Neuronal stem cell (in vitro differentiated cells): ENCODE data around the gene NPM1.
A peak's percentile ranks its signal among the peaks of the same experiment; 100 is the strongest.
"Not testable (repeated sequence)": the region's sequence is repeated elsewhere in the genome, so short reads cannot be mapped to it uniquely, and the experiment has no call there.

Source experiments
- DNase-seq: peaks from one replicate; pipeline ENCODE4 v3.0.0-alpha.2; 2013; ENCODE audit warnings: low spot score
- H2AFZ ChIP-seq: one replicate; pipeline ENCODE4 v1.6.1; 2013; ENCODE audit warnings: mild to moderate bottlenecking, low read length, inconsistent platforms
- H2AK5ac ChIP-seq: 2 replicates; pipeline ENCODE4 v1.6.1; 2013; ENCODE audit warnings: low read depth, mild to moderate bottlenecking, inconsistent platforms, low read length, moderate library complexity, mixed read lengths
- H2BK120ac ChIP-seq: 2 replicates; pipeline ENCODE4 v1.6.1; 2013; ENCODE audit warnings: low read depth, mild to moderate bottlenecking, inconsistent platforms, low read length, moderate library complexity, mixed read lengths
- H2BK12ac ChIP-seq: one replicate; pipeline ENCODE4 v1.6.1; 2013; ENCODE audit warnings: low read length, inconsistent platforms
- H2BK15ac ChIP-seq: 2 replicates; pipeline ENCODE4 v1.6.1; 2013; ENCODE audit warnings: mild to moderate bottlenecking, low read length, inconsistent platforms, mixed read lengths
- H2BK5ac ChIP-seq: one replicate; pipeline ENCODE4 v1.6.1; 2013; ENCODE audit warnings: inconsistent platforms, mild to moderate bottlenecking, low read length, moderate library complexity
- H3K14ac ChIP-seq: one replicate; pipeline ENCODE4 v1.6.1; 2013; ENCODE audit warnings: low read length, inconsistent platforms
- H3K18ac ChIP-seq: 2 replicates; pipeline ENCODE4 v1.6.1; 2013; ENCODE audit warnings: low read length, inconsistent platforms
- H3K23ac ChIP-seq: 2 replicates; pipeline ENCODE4 v1.6.1; 2013; ENCODE audit warnings: low read depth, mild to moderate bottlenecking, mixed read lengths, low read length, inconsistent platforms; ENCODE audit not compliant: poor library complexity
- H3K27ac ChIP-seq: replicated peaks from 3 replicates; pipeline ENCODE4 v1.5.1; 2013; ENCODE audit warnings: low read length, inconsistent platforms
- H3K27me3 ChIP-seq, 3 experiments: 2 replicates each; pipeline ENCODE4 v1.6.1; 2013; ENCODE audit warnings: low read length in 3 of 3, mild to moderate bottlenecking in 2 of 3, inconsistent platforms in 1 of 3, low read depth in 1 of 3, mixed read lengths in 1 of 3, moderate library complexity in 1 of 3; ENCODE audit not compliant: control insufficient read depth in 3 of 3, insufficient read depth in 3 of 3
- H3K36me3 ChIP-seq, 2 donors: replicated peaks in 1 of 2; 2 replicates each; pipeline ENCODE4 v1.6.1; 2013; ENCODE audit warnings: low read length in 2 of 2; ENCODE audit not compliant: control insufficient read depth in 2 of 2, insufficient read depth in 2 of 2
- H3K4ac ChIP-seq: 2 replicates; pipeline ENCODE4 v1.6.1; 2013; ENCODE audit warnings: inconsistent platforms, mild to moderate bottlenecking, low read length, moderate library complexity
- H3K4me1 ChIP-seq, 2 donors: 1 replicate in 1 of 2; 2 replicates in 1 of 2; pipeline ENCODE4 v1.6.1; 2013; ENCODE audit warnings: low read length in 2 of 2, low read depth in 1 of 2; ENCODE audit not compliant: control insufficient read depth in 2 of 2, insufficient read depth in 1 of 2
- H3K4me2 ChIP-seq: one replicate; pipeline ENCODE4 v1.6.1; 2013; ENCODE audit warnings: mild to moderate bottlenecking, low read length, inconsistent platforms; ENCODE audit not compliant: insufficient read depth, poor library complexity, severe bottlenecking
- H3K4me3 ChIP-seq, 2 donors: 2 replicates each; pipeline ENCODE4 v1.5.1; 2013; ENCODE audit warnings: low read length in 2 of 2, mild to moderate bottlenecking in 2 of 2, inconsistent platforms in 1 of 2, moderate library complexity in 1 of 2
- H3K79me1 ChIP-seq: one replicate; pipeline ENCODE4 v1.6.1; 2013; ENCODE audit warnings: low read depth, mild to moderate bottlenecking, inconsistent platforms, low read length, moderate library complexity
- H3K9ac ChIP-seq: one replicate; pipeline ENCODE4 v1.6.1; 2013; ENCODE audit warnings: mild to moderate bottlenecking, low read depth, low read length, inconsistent platforms; ENCODE audit not compliant: poor library complexity
- H3K9me3 ChIP-seq, 2 donors: replicated peaks in 1 of 2; 2 replicates each; pipeline versions ENCODE3 to v1.6.1; 2013; ENCODE audit warnings: low read length in 2 of 2, mild to moderate bottlenecking in 2 of 2, inconsistent platforms in 1 of 2, low read depth in 1 of 2, mixed read lengths in 1 of 2, moderate library complexity in 1 of 2; ENCODE audit not compliant: control insufficient read depth in 2 of 2, insufficient read depth in 1 of 2
- H4K8ac ChIP-seq: one replicate; pipeline ENCODE4 v1.6.1; 2013; ENCODE audit warnings: low read depth, mild to moderate bottlenecking, inconsistent platforms, low read length, moderate library complexity
- H4K91ac ChIP-seq: one replicate; pipeline ENCODE4 v1.6.1; 2013; ENCODE audit warnings: low read length, low read depth, mild to moderate bottlenecking, inconsistent platforms; ENCODE audit not compliant: poor library complexity
- WGBS, 2 donors: extraction: QIAGEN DNeasy Blood & Tissue Kit; methylation state at CpG; one replicate each; pipeline ENCODE4 v1.1.7; 2013; ENCODE audit warnings: missing lambda C conversion rate in 2 of 2, mixed read lengths in 1 of 2; ENCODE audit not compliant: insufficient read length in 2 of 2, insufficient replicate concordance in 1 of 2; ENCODE audit errors: extremely low coverage in 2 of 2; 5-methylcytosine and 5-hydroxymethylcytosine counted together

NPM1 gene

GRCh38 chr5:171384999-171385398, 2.6 kb upstream of the NPM1 start:
- H2AK5ac ChIP-seq, H3K9me3 ChIP-seq, H3K4me3 ChIP-seq, DNase-seq, H2BK5ac ChIP-seq, H3K27ac ChIP-seq, H3K79me1 ChIP-seq, H3K4me1 ChIP-seq, H2BK12ac ChIP-seq, H3K4me2 ChIP-seq, H2BK120ac ChIP-seq, H4K8ac ChIP-seq, H3K27me3 ChIP-seq, H2BK15ac ChIP-seq, H3K4ac ChIP-seq, H3K9ac ChIP-seq, H2AFZ ChIP-seq, H3K23ac ChIP-seq, H3K14ac ChIP-seq, H4K91ac ChIP-seq, H3K18ac ChIP-seq: not testable (repeated sequence)
- whole genome bisulfite sequencing, 2 donors = no CpG with 5 or more reads among the region's 3 CpGs
- peaks cover 0 to 15% of the 10 kb centered on the region in 2 donors for H3K36me3 ChIP-seq

GRCh38 chr5:171386006-171386671, 1.5 kb upstream of the NPM1 start:
- Histone ChIP-seq H3K14ac (no peak overlapping the region), H2BK120ac (no peak overlapping the region), H3K36me3 (peaks cover 5 to 27% of the 10 kb centered on the region in 2 donors), H3K4me3 (no peak overlapping the region), H2BK5ac (no peak overlapping the region), H2AFZ (peak overlapping the region; percentile 86), H3K27ac (no peak overlapping the region), H3K27me3 (no peaks in the 10 kb centered on the region), H3K23ac (no peak overlapping the region), H2BK15ac (no peak overlapping the region), H4K91ac (no peak overlapping the region), H3K79me1 (peaks cover 1% of the 10 kb centered on the region), H4K8ac (no peak overlapping the region), H2BK12ac (no peak overlapping the region), H3K9me3 (no peaks in the 10 kb centered on the region), H3K4me2 (no peak overlapping the region), H3K18ac (no peak overlapping the region), H2AK5ac (peak overlapping the region; percentile 54), H3K9ac (no peak overlapping the region), H3K4me1 (peaks cover 0 to 12% of the 10 kb centered on the region in 2 donors), H3K4ac (no peak overlapping the region)
- no CpG with 5 or more reads among the region's 25 CpGs for WGBS, 2 donors
- DNase-seq = no peak

DNA sequence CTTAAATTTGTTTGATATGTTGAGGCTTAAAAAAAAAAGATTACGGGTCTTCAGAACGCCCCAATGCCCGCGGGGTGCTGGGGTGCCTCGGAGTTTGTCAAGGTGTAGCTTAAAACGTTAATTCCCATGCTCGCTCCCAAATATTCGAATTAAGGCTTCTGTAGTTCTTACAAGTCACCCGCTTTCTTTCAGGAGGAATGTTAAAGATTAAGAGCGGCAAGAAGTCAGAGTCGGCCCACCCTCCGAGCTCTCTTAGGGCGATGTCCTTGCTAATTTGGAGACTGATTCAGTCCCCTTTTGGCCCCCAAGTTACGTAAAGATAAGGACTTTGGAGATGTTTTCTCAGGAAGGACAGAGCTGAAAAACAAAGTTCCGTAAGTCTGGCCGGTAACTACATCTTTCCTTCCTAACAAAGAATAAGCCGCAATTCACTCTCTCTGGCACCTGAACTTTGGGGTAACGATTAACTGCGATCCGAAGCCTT, 746 bp upstream of the NPM1 start:
- peak overlapping the region; percentile 82 for H3K18ac ChIP-seq
- H3K4me1 ChIP-seq = peaks cover 1 to 12% of the 10 kb centered on the region in 2 donors
- no peak overlapping the region for H2BK12ac ChIP-seq
- H2AFZ ChIP-seq = peak overlapping the region; percentile 86
- H3K4me2 ChIP-seq = peak overlapping the region; percentile 66
- H3K4ac ChIP-seq = no peak overlapping the region
- no peak overlapping the region for H2BK5ac ChIP-seq
- no peak overlapping the region for H2BK15ac ChIP-seq
- no peaks in the 10 kb centered on the region for H3K9me3 ChIP-seq
- H2BK120ac ChIP-seq = no peak overlapping the region
- no peaks in the 10 kb centered on the region for H3K27me3 ChIP-seq
- peak overlapping the region; percentile 53 for H4K8ac ChIP-seq
- H2AK5ac ChIP-seq = no peak overlapping the region
- no CpG with 5 or more reads among the region's 20 CpGs for WGBS, 2 donors
- H3K27ac ChIP-seq = peak overlapping the region; percentile 75
- H3K36me3 ChIP-seq = peaks cover 11 to 34% of the 10 kb centered on the region in 2 donors
- peak overlapping the region; percentile 94 for H3K23ac ChIP-seq
- peak overlapping the region; percentile 86 to 90 for H3K4me3 ChIP-seq
- peaks cover 1% of the 10 kb centered on the region for H3K79me1 ChIP-seq
- peak overlapping the region; percentile 87 for H3K9ac ChIP-seq
- H3K14ac ChIP-seq = no peak overlapping the region
- no peak for DNase-seq
- H4K91ac ChIP-seq = no peak overlapping the region

DNA sequence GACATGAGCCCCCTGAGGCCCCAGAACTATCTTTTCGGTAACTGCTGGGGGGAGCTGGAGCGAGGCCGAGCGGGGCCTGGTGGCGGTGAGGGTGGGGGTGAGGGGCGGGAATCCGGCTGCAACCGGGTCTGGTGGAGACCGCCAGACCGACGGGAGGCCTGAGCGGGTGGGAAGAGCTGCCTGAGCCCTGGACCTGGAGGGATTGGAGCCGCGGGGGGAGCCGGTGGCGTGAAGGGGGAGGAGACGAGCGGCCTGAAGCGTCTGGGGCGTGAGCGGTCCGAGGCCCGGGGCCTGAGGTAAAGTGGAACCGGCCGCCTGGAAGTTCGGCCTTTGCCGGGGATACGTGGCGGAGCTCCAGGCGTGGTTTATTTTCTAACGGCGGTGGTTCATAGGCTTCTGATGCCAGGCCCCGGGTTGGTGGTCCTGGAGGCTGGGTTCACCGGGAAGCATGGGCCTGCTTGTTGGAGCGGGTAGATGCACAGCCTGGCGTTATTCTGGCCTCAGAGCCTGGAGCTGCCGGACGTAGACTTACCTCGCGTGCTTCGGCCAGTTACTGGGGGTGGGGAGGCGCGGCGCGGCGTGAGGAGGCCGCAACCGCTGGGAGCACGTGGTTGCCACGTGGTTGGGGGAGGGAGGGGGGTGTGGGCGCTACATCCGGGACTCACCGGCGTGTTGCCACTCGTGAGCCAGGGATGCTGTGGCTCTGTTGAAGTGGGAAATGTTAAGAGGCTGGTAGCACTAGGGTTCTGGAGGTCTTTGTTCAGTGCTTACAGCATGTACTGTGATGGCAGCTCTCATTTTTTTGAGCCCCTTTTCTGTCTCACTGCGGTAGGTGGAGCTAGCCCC, 544 bp downstream of the NPM1 start:
- Histone ChIP-seq H4K91ac (no peak overlapping the region), H3K4ac (peak overlapping the region; percentile 26), H2AFZ (peak overlapping the region; percentile 55), H3K4me3 (peak overlapping the region; percentile 90 to 99), H3K18ac (peak overlapping the region; percentile 99), H4K8ac (no peak overlapping the region), H3K27me3 (no peaks in the 10 kb centered on the region), H3K27ac (peak overlapping the region; percentile 74), H2BK120ac (peak overlapping the region; percentile 75), H2BK5ac (peak overlapping the region; percentile 90), H3K9me3 (no peaks in the 10 kb centered on the region), H3K79me1 (peaks cover 1% of the 10 kb centered on the region), H3K4me1 (peaks cover 1 to 12% of the 10 kb centered on the region in 2 donors), H3K14ac (no peak overlapping the region), H2AK5ac (peak overlapping the region; percentile 76), H3K36me3 (peaks cover 16 to 47% of the 10 kb centered on the region in 2 donors), H2BK15ac (no peak overlapping the region), H2BK12ac (no peak overlapping the region), H3K23ac (peak overlapping the region; percentile 98), H3K4me2 (peak overlapping the region; percentile 70), H3K9ac (peak overlapping the region; percentile 94)
- DNase-seq = peak; percentile 58
- no CpG with 5 or more reads among the region's 56 CpGs for WGBS, 2 donors
